SK-N-SH treated with all-trans-retinoic acid at 6 μM for 48 hours (cell line): ENCODE data around the gene ZFYVE21.

Experiments
- ATAC-seq: fragments of 200-7000 bp; cut with Tn5 transposase; 3 replicates; pipeline ENCODE4 v1.9.1; 2020; ENCODE audit warnings: mild to moderate bottlenecking, moderate library complexity
- ARNTL ChIP-seq: fragments of 450-650 bp; formaldehyde crosslinking; IDR thresholded peaks from 2 replicates; pipeline ENCODE4 v1.5.0; 2020; ENCODE audit warnings: low read depth, mild to moderate bottlenecking, moderate library complexity, borderline replicate concordance
- CREB5 ChIP-seq: fragments of 250-450 bp; sonication (Bioruptor Pico); IDR thresholded peaks from 2 replicates; pipeline ENCODE4 v1.5.1; 2020; ENCODE audit warnings: low read depth, mild to moderate bottlenecking, moderate library complexity
- CSDC2 ChIP-seq: fragments of 250-450 bp; sonication (Bioruptor Pico); IDR thresholded peaks from 2 replicates; pipeline ENCODE4 v1.5.0; 2020; ENCODE audit warnings: mild to moderate bottlenecking, moderate library complexity
- CSRNP3 ChIP-seq: fragments of 250-450 bp; sonication (Bioruptor Pico); IDR thresholded peaks from 2 replicates; pipeline ENCODE4 v1.5.1; 2021; ENCODE audit warnings: mild to moderate bottlenecking, moderate library complexity
- ESRRG ChIP-seq: fragments of 250-450 bp; sonication (Bioruptor Pico); IDR thresholded peaks from 2 replicates; pipeline ENCODE4 v1.6.1; 2021; ENCODE audit warnings: mild to moderate bottlenecking
- ISL1 ChIP-seq: fragments of 250-450 bp; sonication (Bioruptor Pico); IDR thresholded peaks from 2 replicates; pipeline ENCODE4 v2.1.2; 2022; ENCODE audit warnings: mild to moderate bottlenecking, moderate library complexity
- OSR1 ChIP-seq: fragments of 250-450 bp; sonication (Bioruptor Pico); IDR thresholded peaks from 2 replicates; pipeline ENCODE4 v1.8.0; 2022; ENCODE audit warnings: moderate library complexity, mild to moderate bottlenecking, inconsistent platforms
- PATZ1 ChIP-seq: fragments of 250-450 bp; sonication (Bioruptor Pico); IDR thresholded peaks from 2 replicates; pipeline ENCODE4 v1.8.0; 2020; ENCODE audit warnings: mild to moderate bottlenecking, moderate library complexity, borderline replicate concordance
- POU6F1 ChIP-seq: fragments of 250-450 bp; sonication (Bioruptor Pico); IDR thresholded peaks from 2 replicates; pipeline ENCODE4 v1.8.0; 2021; ENCODE audit warnings: low read depth, mild to moderate bottlenecking, moderate library complexity, borderline replicate concordance
- PPARA ChIP-seq: fragments of 250-450 bp; sonication (Bioruptor Pico); IDR thresholded peaks from 2 replicates; pipeline ENCODE4 v1.5.0; 2020; ENCODE audit warnings: mild to moderate bottlenecking, borderline replicate concordance
- RARB ChIP-seq: fragments of 250-450 bp; sonication (Bioruptor Pico); IDR thresholded peaks from 2 replicates; pipeline ENCODE4 v1.8.0; 2021; ENCODE audit warnings: mild to moderate bottlenecking, moderate library complexity
- SNAI2 ChIP-seq: fragments of 250-450 bp; sonication (Bioruptor Pico); IDR thresholded peaks from 2 replicates; pipeline ENCODE4 v1.5.0; 2020; ENCODE audit warnings: mild to moderate bottlenecking, moderate library complexity
- TCF4 ChIP-seq: fragments of 250-450 bp; sonication (Bioruptor Pico); IDR thresholded peaks from 2 replicates; pipeline ENCODE4 v1.8.0; 2021; ENCODE audit warnings: mild to moderate bottlenecking, moderate library complexity, borderline replicate concordance
- TOX ChIP-seq: fragments of 250-450 bp; sonication (Bioruptor Pico); IDR thresholded peaks from 2 replicates; pipeline ENCODE4 v1.8.0; 2021; ENCODE audit warnings: mild to moderate bottlenecking, moderate library complexity, borderline replicate concordance
- ZC3H10 ChIP-seq: fragments of 250-450 bp; sonication (Bioruptor Pico); IDR thresholded peaks from 2 replicates; pipeline ENCODE4 v1.5.1; 2021; ENCODE audit warnings: mild to moderate bottlenecking, moderate library complexity
- ZFP3 ChIP-seq: fragments of 250-450 bp; sonication (Bioruptor Pico); IDR thresholded peaks from 2 replicates; pipeline ENCODE4 v1.5.0; 2020; ENCODE audit warnings: mild to moderate bottlenecking, moderate library complexity
- ZNF565 ChIP-seq: fragments of 450-650 bp; formaldehyde crosslinking; conservative IDR thresholded peaks from 2 replicates; pipeline ENCODE4 v1.5.0; 2020; ENCODE audit warnings: low read depth, mild to moderate bottlenecking, moderate library complexity
- ZNF70 ChIP-seq: fragments of 450-650 bp; formaldehyde crosslinking; IDR thresholded peaks from 2 replicates; pipeline ENCODE4 v1.5.0; 2020; ENCODE audit warnings: mild to moderate bottlenecking, moderate library complexity
- ZNF8 ChIP-seq: fragments of 450-650 bp; formaldehyde crosslinking; IDR thresholded peaks from 2 replicates; pipeline ENCODE4 v1.5.0; 2020; ENCODE audit warnings: mild to moderate bottlenecking, moderate library complexity

Gene ZFYVE21

GRCh38 chr14:103675957-103676356 lies 39.7 kb upstream of the ZFYVE21 start:
- no peak for TF ChIP-seq CSRNP3 (CRISPR knock-in tag)
- no peak for TF ChIP-seq CSDC2
- no peak for TF ChIP-seq ZFP3 (CRISPR knock-in tag)
- TF ChIP-seq ESRRG (CRISPR knock-in tag), result no peak
- no peak for TF ChIP-seq TCF4 (CRISPR knock-in tag)
- TF ChIP-seq ZNF70, result no peak
- TF ChIP-seq, all 23 proteins: peak for 0
- ATAC-seq, result no peak

GRCh38 chr14:103676881-103677675 lies 38.5 kb upstream of the ZFYVE21 start:
- no peak for ATAC-seq
- TF ChIP-seq PATZ1 (CRISPR knock-in tag) (no peak), SNAI2 (no peak), OSR1 (no peak), TOX (CRISPR knock-in tag) (no peak), PPARA (no peak), ESRRG (CRISPR knock-in tag) (no peak), ZFP3 (CRISPR knock-in tag) (no peak), ZNF70 (no peak), ZC3H10 (no peak), RARB (CRISPR knock-in tag) (no peak), ZNF8 (CRISPR knock-in tag) (no peak), CREB5 (CRISPR knock-in tag) (no peak), POU6F1 (CRISPR knock-in tag) (no peak), ZNF565 (CRISPR knock-in tag) (no peak), ARNTL (CRISPR knock-in tag) (no peak)

GRCh38 chr14:103679351-103679750 lies 36.3 kb upstream of the ZFYVE21 start:
- peak; percentile 86 for ATAC-seq
- TF ChIP-seq RARB (CRISPR knock-in tag) (no peak), ZNF70 (no peak)

GRCh38 chr14:103680491-103681231 lies 34.9 kb upstream of the ZFYVE21 start:
- no peak for ATAC-seq
- TF ChIP-seq ZC3H10 (no peak), POU6F1 (CRISPR knock-in tag) (no peak), ISL1 (CRISPR knock-in tag) (no peak), CREB5 (CRISPR knock-in tag) (no peak), TOX (CRISPR knock-in tag) (no peak), PPARA (no peak), PATZ1 (CRISPR knock-in tag) (no peak), TCF4 (CRISPR knock-in tag) (no peak)
